WI38 (cell line): ENCODE results near the gene YOD1.

Source experiments
- H3K4me3 ChIP-seq: 2 replicates; pipeline ENCODE4 v1.5.1; 2011; ENCODE audit warnings: low read depth, mild to moderate bottlenecking, control low read depth, low read length
- CTCF ChIP-seq: IDR thresholded peaks from 2 replicates; pipeline ENCODE4 v1.5.1; 2012; ENCODE audit warnings: low read depth, mild to moderate bottlenecking, control low read depth, low read length

YOD1 gene

GRCh38 chr1:207004931-207005830, 45.8 kb downstream of the YOD1 start:
- H3K4me3 ChIP-seq = no peak overlapping the region
- TF ChIP-seq CTCF = peak; percentile 79

- TF ChIP-seq CTCF = no peak
- no peak overlapping the region for H3K4me3 ChIP-seq
Measured at GRCh38 chr1:207003210-207003609, 47.8 kb downstream of the YOD1 start.

- H3K4me3 ChIP-seq = no peak overlapping the region
- TF ChIP-seq CTCF = no peak
Measured at GRCh38 chr1:207002724-207003146, 48.3 kb downstream of the YOD1 start.

- TF ChIP-seq CTCF = no peak
- H3K4me3 ChIP-seq = no peak overlapping the region
Measured at GRCh38 chr1:207001492-207002245, 49.3 kb downstream of the YOD1 start.

GRCh38 chr1:207000651-207001291, 50.2 kb downstream of the YOD1 start:
- no peak for TF ChIP-seq CTCF
- no peak overlapping the region for H3K4me3 ChIP-seq

GRCh38 chr1:206998816-206999215, 52.2 kb downstream of the YOD1 start:
- no peak for TF ChIP-seq CTCF
- no peak overlapping the region for H3K4me3 ChIP-seq
